Endothelial cell of umbilical vein (primary cell): ENCODE results near the gene FXYD6. TPM values are rescaled to one million over a fixed set of nuclear protein-coding genes. Genes with fewer than 3 reads are reported as not detected.

Experiments used
- BruUV-seq: library from RNA; stranded (reverse); fragments of 400-500 nt; replicated peaks from 2 replicates; lab custom pipeline; 2021; lab: Mats Ljungman, UMichigan
- CTCF ChIA-PET: fragments of 300-600, 350-600 bp; sonication (Branson Sonifier 250); formaldehyde crosslinking; loops from one replicate; lab custom pipeline; 2021; ENCODE audit warnings: antibody characterized with exemption, inconsistent platforms; lab: Charles Lee
- POLR2A ChIA-PET: fragments of 300-600, 350-600 bp; sonication (Branson Sonifier 250); formaldehyde crosslinking; loops from one replicate; lab custom pipeline; 2021; ENCODE audit warnings: antibody characterized with exemption, inconsistent platforms; lab: Charles Lee
- DNase-seq: peaks from one replicate; pipeline ENCODE4 v3.0.0-alpha.2; 2011; ENCODE audit warnings: low read depth, low spot score
- FAIRE-seq: peaks from 2 replicates; lab custom pipeline; 2011; peaks lifted over from hg19 to GRCh38; lab: Jason Lieb, UNC
- H2AFZ ChIP-seq: 2 replicates; pipeline ENCODE4 v1.6.0; 2012; ENCODE audit warnings: low read depth, low read length, control low read depth, inconsistent platforms
- H3K27ac ChIP-seq: 2 replicates; pipeline ENCODE4 v1.5.1; 2011; ENCODE audit warnings: low read depth, mild to moderate bottlenecking, control low read depth, low read length, moderate library complexity; ENCODE audit not compliant: insufficient read depth
- H3K27me3 ChIP-seq, 2 experiments: 2 replicates each; pipeline versions ENCODE4 v1.6.0 to v1.6.1; 2011; ENCODE audit warnings: low read length in 2 of 2, mixed read lengths in 1 of 2; ENCODE audit not compliant: control insufficient read depth in 2 of 2, insufficient read depth in 2 of 2
- H3K36me3 ChIP-seq, 2 experiments: 2 replicates in 1 of 2; 3 replicates in 1 of 2; pipeline ENCODE4 v1.5.1; 2011; ENCODE audit warnings: low read length in 2 of 2, mild to moderate bottlenecking in 1 of 2, moderate library complexity in 1 of 2; ENCODE audit not compliant: control insufficient read depth in 2 of 2, insufficient read depth in 2 of 2; ENCODE audit errors: extremely low read depth in 1 of 2
- H3K4me1 ChIP-seq: 3 replicates; pipeline ENCODE4 v1.5.1; 2011; ENCODE audit warnings: mild to moderate bottlenecking, low read length; ENCODE audit not compliant: control insufficient read depth, insufficient read depth; ENCODE audit errors: extremely low read depth
- H3K4me2 ChIP-seq: 2 replicates; pipeline ENCODE4 v1.6.1; 2011; ENCODE audit warnings: low read length, control low read depth, mixed read lengths; ENCODE audit not compliant: insufficient read depth
- H3K4me3 ChIP-seq, 3 experiments: fragments of 200-600 bp in 1 of 3; sonication (generic), shearing (Covaris generic) in 1 of 3; replicated peaks in 1 of 3; 2 replicates each; pipeline ENCODE4 v1.5.1; 2011 to 2016; ENCODE audit warnings: control low read depth in 3 of 3, low read length in 3 of 3, mild to moderate bottlenecking in 2 of 3, inconsistent platforms in 1 of 3, low read depth in 1 of 3, moderate library complexity in 1 of 3; ENCODE audit not compliant: insufficient read depth in 1 of 3
- H3K79me2 ChIP-seq: 2 replicates; pipeline ENCODE4 v1.6.0; 2012; ENCODE audit warnings: low read length, inconsistent platforms; ENCODE audit not compliant: control insufficient read depth, insufficient read depth
- H3K9ac ChIP-seq: replicated peaks from 2 replicates; pipeline ENCODE3; 2011; ENCODE audit warnings: low read length, control low read depth; ENCODE audit not compliant: insufficient read depth; ENCODE audit errors: extremely low read depth
- H3K9me1 ChIP-seq: replicated peaks from 3 replicates; pipeline ENCODE4 v1.6.0; 2011; ENCODE audit warnings: mild to moderate bottlenecking, low read length; ENCODE audit not compliant: control insufficient read depth, insufficient read depth; ENCODE audit errors: extremely low read depth
- H3K9me3 ChIP-seq: replicated peaks from 2 replicates; pipeline ENCODE4 v1.5.1; 2012; ENCODE audit warnings: low read length, inconsistent platforms; ENCODE audit not compliant: control insufficient read depth, insufficient read depth
- H4K20me1 ChIP-seq: replicated peaks from 2 replicates; pipeline ENCODE3; 2011; ENCODE audit warnings: mild to moderate bottlenecking, low read length; ENCODE audit not compliant: control insufficient read depth, insufficient read depth; ENCODE audit errors: extremely low read depth
- CTCF ChIP-seq, 2 donors: IDR thresholded peaks; 1 replicate in 1 of 2; 2 replicates in 1 of 2; pipeline ENCODE4 v1.5.1; 2011; ENCODE audit warnings: low read length in 2 of 2, mild to moderate bottlenecking in 2 of 2, moderate library complexity in 2 of 2, control low read depth in 1 of 2, inconsistent platforms in 1 of 2, low read depth in 1 of 2; ENCODE audit not compliant: insufficient read depth in 1 of 2; ENCODE audit errors: extremely low read depth in 1 of 2
- EZH2 ChIP-seq: IDR thresholded peaks from 2 replicates; pipeline ENCODE4 v1.6.1; 2012; ENCODE audit warnings: borderline replicate concordance, low read depth, mild to moderate bottlenecking, moderate library complexity, low read length, inconsistent platforms; ENCODE audit not compliant: severe bottlenecking
- FOS ChIP-seq: IDR thresholded peaks from 2 replicates; pipeline ENCODE4 v1.6.1; 2011; ENCODE audit warnings: mild to moderate bottlenecking, low read length, moderate library complexity, borderline replicate concordance; ENCODE audit not compliant: insufficient read depth
- GATA2 ChIP-seq: IDR thresholded peaks from 2 replicates; pipeline ENCODE4 v1.7.0; 2011; ENCODE audit warnings: low read depth, mild to moderate bottlenecking, moderate library complexity, mixed read lengths, low read length; ENCODE audit not compliant: insufficient read length, insufficient read depth
- JUN ChIP-seq: IDR thresholded peaks from 2 replicates; pipeline ENCODE4 v1.6.1; 2011; ENCODE audit warnings: borderline replicate concordance, low read depth; ENCODE audit not compliant: insufficient read length, insufficient read depth
- MAX ChIP-seq: IDR thresholded peaks from 2 replicates; pipeline ENCODE4 v1.6.1; 2011; ENCODE audit not compliant: insufficient read depth, insufficient read length
- MYC ChIP-seq: IDR thresholded peaks from one replicate; pipeline ENCODE4 v1.6.1; 2011; ENCODE audit warnings: mild to moderate bottlenecking, low read depth, low read length
- POLR2A ChIP-seq: IDR thresholded peaks from 2 replicates; pipeline ENCODE4 v1.6.1; 2012; ENCODE audit warnings: low read depth, mild to moderate bottlenecking, control low read depth, low read length
- POLR2AphosphoS5 ChIP-seq: IDR thresholded peaks from 2 replicates; pipeline ENCODE4 v1.6.1; 2012; ENCODE audit warnings: low read depth, mild to moderate bottlenecking, control low read depth, low read length, moderate library complexity; ENCODE audit not compliant: insufficient read depth
- dilution Hi-C: fragments of 300-500 bp; cut with MboI; formaldehyde crosslinking; loops from one replicate; pipeline ENCODE4 v1.15.0; 2019; ENCODE audit warnings: low sequenced_read_pairs; ENCODE audit not compliant: extremely low pct_ligation_motif_present
- intact Hi-C: fragments of 100-400 bp; cut with micrococcal nuclease; formaldehyde crosslinking; loops from one replicate; pipeline ENCODE4 v1.10.0; 2022
- polyA plus RNA-seq, 4 experiments: library from polyadenylated mRNA; depleted of rRNA in 3 of 4; stranded (reverse) in 3 of 4; unstranded in 1 of 4; fragments of >200 nt; gene quantifications; 2 replicates each; pipeline versions ENCODE4 v1.2.1 to v1.2.3, GENCODE V29; 2011 to 2012; ENCODE audit warnings: missing spikeins in 1 of 4
- total RNA-seq: library from RNA; stranded (reverse); gene quantifications from 2 replicates; pipeline ENCODE4 v1.2.3, GENCODE V29; 2021

FXYD6 gene
- total and polyA plus RNA-seq, 2 donors (not counting 3 experiments of a cell fraction or from before 2014, with no cell fraction given), result 1.4 to 8.7 TPM

GRCh38 chr11:117839380-117839881 is 37.0 kb downstream of the FXYD6 start:
- peaks cover 0 to 7% of the 10 kb centered on the region in 2 experiments for H3K27me3 ChIP-seq
- CTCF ChIA-PET, result interaction anchor here (1.3 to 7.8 kb wide), 4 partner anchors 22 to 108 kb away, joined by 3 to 229 read pairs (median 4); no protein-coding TSS in a partner anchor
- H3K9me3 ChIP-seq, result no peaks in the 10 kb centered on the region
- TF ChIP-seq POLR2AphosphoS5 (no peak), POLR2A (no peak), CTCF (IDR thresholded peaks at IDR 0.05; ENCODE audit: extremely low read depth in 1 of 2, insufficient read depth in 1 of 2, low read depth in 1 of 2, low read length in 2 of 2) (no peak), MAX (no peak), GATA2 (no peak), FOS (no peak), EZH2 (no peak), MYC (no peak), JUN (no peak)
- no peak overlapping the region for H3K4me3 ChIP-seq
- no peaks in the 10 kb centered on the region for H3K36me3 ChIP-seq
- no peaks in the 10 kb centered on the region for H3K79me2 ChIP-seq
- POLR2A ChIA-PET, result no interaction called here
- dilution Hi-C loops (no loop called here), intact Hi-C loops (no loop called here)
- no peaks in the 10 kb centered on the region for H3K9me1 ChIP-seq
- no TSS peak for BruUV-seq
- H4K20me1 ChIP-seq, result no peaks in the 10 kb centered on the region
- no peak overlapping the region for H2AFZ ChIP-seq
- H3K9ac ChIP-seq, result no peak overlapping the region
- DNase-seq, result no peak
- H3K4me1 ChIP-seq, result no peaks in the 10 kb centered on the region
- H3K27ac ChIP-seq, result no peak overlapping the region
- H3K4me2 ChIP-seq, result no peak overlapping the region
- no peak for FAIRE-seq
